Measurements from ENCODE around the gene RPRD1A.
"Not testable (repeated sequence)": the region's sequence is repeated elsewhere in the genome, so short reads cannot be mapped to it uniquely, and the experiment has no call there.

The RPRD1A gene

DNA sequence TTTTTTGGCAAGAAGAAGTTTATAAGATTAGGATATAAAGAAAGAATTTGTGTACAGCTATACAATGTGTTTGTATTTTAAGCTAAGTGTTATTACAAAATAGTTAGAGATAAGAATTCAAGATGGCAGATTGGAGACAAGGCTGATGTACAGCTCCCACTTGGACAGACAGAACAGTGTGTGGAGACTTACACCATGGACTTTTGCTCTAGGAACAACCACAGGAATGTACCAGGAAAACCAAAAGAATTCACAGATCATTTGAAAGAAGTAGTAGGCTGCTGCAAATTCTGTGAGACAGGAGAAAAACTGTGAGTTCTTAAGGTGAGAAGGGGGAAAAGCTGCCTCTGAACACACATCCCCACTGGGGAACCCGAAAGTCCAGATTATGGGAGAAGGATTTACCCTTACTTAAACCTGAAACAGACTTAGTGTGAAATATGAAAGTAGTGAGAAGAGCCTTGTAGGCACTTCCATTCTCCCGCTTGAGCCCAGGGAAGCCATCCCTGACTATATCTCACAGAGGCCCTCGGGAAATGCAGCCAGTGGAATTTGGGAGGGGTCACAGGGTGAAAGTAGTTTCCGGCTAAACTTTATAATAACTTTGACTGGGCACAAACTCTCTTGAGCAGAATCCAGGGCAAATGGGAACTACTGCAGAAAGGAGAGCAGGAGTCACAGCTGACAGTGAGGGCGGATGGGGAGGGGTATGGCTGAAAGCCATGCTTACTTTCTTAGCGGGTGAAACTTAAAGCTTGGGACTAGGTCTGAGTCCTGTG, 11.6 kb upstream of the RPRD1A start:
- Histone ChIP-seq H3K4me3 (ENCODE audit: low read depth, low read length) (no peak overlapping the region), H3K79me2 (ENCODE audit: control insufficient read depth, insufficient read depth, low read length, unreplicated experiment) (no peaks in the 10 kb centered on the region), H3K27ac (ENCODE audit: low read depth, low read length) (no peak overlapping the region), H3K4me1 (ENCODE audit: control insufficient read depth, insufficient read depth, low read length, unreplicated experiment) (no peaks in the 10 kb centered on the region), H3K36me3 (ENCODE audit: insufficient read depth, low read length) (no peaks in the 10 kb centered on the region), H2AFZ (ENCODE audit: low read length, unreplicated experiment) (no peak overlapping the region), H3K27me3 (ENCODE audit: insufficient read depth, low read length) (peaks cover 5% of the 10 kb centered on the region; the same call in 1 of the 2 replicates)

DNA sequence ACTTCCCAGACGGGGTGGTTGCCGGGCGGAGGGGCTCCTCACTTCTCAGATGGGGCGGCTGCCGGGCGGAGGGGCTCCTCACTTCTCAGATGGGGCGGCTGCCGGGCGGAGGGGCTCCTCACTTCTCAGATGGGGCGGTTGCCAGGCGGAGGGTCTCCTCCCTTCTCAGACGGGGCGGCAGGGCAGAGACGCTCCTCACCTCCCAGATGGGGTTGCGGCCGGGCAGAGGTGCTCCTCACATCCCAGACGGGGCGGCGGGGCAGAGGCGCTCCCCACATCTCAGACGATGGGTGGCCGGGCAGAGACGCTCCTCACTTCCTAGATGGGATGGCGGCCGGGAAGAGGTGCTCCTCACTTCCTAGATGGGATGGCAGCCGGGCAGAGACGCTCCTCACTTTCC, 10.4 kb upstream of the RPRD1A start:
- not testable (repeated sequence) for H3K4me1 ChIP-seq (ENCODE audit: control insufficient read depth, insufficient read depth, low read length, unreplicated experiment); H3K36me3 ChIP-seq (ENCODE audit: insufficient read depth, low read length); H3K4me3 ChIP-seq (ENCODE audit: low read depth, low read length); H2AFZ ChIP-seq (ENCODE audit: low read length, unreplicated experiment); H3K27me3 ChIP-seq (ENCODE audit: insufficient read depth, low read length); H3K27ac ChIP-seq (ENCODE audit: low read depth, low read length); H3K79me2 ChIP-seq (ENCODE audit: control insufficient read depth, insufficient read depth, low read length, unreplicated experiment)

DNA sequence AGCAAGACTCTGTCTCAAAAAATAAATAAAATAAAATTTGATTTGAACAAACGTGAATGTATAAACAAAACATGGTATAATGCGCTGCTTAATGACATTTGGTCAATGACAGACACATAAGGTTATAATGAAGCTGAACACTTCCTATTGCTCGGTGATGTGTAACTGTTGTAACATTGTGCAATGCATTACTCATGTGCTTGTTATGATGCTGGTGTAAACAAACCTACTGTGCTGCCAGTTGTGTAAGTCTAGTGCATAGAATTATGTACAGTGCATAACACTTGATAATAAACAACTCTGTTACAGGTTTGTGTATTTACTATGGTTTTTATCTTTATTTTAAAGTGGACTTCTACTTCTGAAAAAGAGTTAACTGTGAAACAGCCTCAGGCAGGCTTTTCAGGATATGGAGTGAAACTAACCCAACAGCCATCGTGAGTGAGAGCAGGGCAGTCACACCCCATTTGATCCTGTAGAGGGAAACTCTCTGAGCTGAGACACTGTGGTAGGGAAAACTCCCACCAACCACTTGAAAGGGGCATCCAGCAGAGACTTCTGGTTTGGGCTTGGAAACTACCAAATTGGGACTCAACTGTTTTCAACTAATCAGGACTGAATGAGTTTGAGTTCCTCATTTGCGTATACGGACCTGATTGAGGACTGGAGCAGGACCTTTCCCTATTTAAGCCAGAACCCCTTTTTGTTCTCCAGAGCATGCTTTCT, 8.7 kb upstream of the RPRD1A start:
- Histone ChIP-seq H3K36me3 (ENCODE audit: insufficient read depth, low read length) (no peaks in the 10 kb centered on the region), H3K79me2 (ENCODE audit: control insufficient read depth, insufficient read depth, low read length, unreplicated experiment) (no peaks in the 10 kb centered on the region), H3K27me3 (ENCODE audit: insufficient read depth, low read length) (peaks cover 5% of the 10 kb centered on the region; the same call in 1 of the 2 replicates), H2AFZ (ENCODE audit: low read length, unreplicated experiment) (no peak overlapping the region), H3K4me3 (ENCODE audit: low read depth, low read length) (no peak overlapping the region), H3K4me1 (ENCODE audit: control insufficient read depth, insufficient read depth, low read length, unreplicated experiment) (no peaks in the 10 kb centered on the region), H3K27ac (ENCODE audit: low read depth, low read length) (no peak overlapping the region)

DNA sequence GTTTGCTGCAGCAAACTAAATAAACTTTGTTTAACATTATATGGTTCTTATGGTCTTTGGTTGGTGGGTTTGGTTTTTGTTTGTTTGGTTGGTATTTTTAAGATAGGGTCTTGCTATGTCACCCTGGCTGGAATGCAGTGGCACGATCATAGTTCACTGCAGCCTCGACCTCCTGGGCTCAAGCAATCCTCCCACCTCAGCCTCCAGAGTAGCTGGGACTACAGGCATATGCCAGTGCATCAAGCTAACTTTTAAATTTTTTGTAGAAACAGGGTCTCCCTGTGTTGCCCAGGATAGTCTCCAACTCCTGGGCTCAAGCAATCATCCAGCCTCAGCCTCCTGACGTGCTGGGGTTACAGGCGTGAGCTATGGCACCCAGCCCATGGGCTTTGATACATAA, 7.1 kb upstream of the RPRD1A start:
- Histone ChIP-seq H3K4me1 (ENCODE audit: control insufficient read depth, insufficient read depth, low read length, unreplicated experiment) (no peaks in the 10 kb centered on the region), H3K27ac (ENCODE audit: low read depth, low read length) (no peak overlapping the region), H3K36me3 (ENCODE audit: insufficient read depth, low read length) (no peaks in the 10 kb centered on the region), H3K4me3 (ENCODE audit: low read depth, low read length) (no peak overlapping the region), H3K27me3 (ENCODE audit: insufficient read depth, low read length) (no peaks in the 10 kb centered on the region), H2AFZ (ENCODE audit: low read length, unreplicated experiment) (no peak overlapping the region), H3K79me2 (ENCODE audit: control insufficient read depth, insufficient read depth, low read length, unreplicated experiment) (no peaks in the 10 kb centered on the region)

DNA sequence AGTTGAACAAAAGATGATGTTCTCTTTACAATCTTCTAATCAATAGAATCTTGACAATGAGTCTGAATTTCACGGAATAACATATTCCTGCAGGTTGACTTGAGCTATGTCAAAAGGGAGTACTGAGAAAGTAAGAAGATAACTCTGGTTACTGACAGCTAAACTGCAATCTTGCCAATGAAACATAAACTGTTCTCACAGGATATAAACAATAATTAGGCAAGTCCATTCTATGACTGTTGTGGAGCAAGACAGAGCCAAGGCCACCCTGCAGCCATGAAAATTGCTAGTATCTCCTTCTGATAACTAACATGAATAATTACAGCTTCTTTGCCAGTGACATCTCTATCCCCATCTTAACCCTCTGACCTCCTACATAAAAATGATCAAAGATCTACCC, 6.3 kb upstream of the RPRD1A start:
- Histone ChIP-seq H3K27me3 (ENCODE audit: insufficient read depth, low read length) (no peaks in the 10 kb centered on the region), H3K4me1 (ENCODE audit: control insufficient read depth, insufficient read depth, low read length, unreplicated experiment) (no peaks in the 10 kb centered on the region), H3K27ac (ENCODE audit: low read depth, low read length) (no peak overlapping the region), H3K36me3 (ENCODE audit: insufficient read depth, low read length) (no peaks in the 10 kb centered on the region), H2AFZ (ENCODE audit: low read length, unreplicated experiment) (no peak overlapping the region), H3K79me2 (ENCODE audit: control insufficient read depth, insufficient read depth, low read length, unreplicated experiment) (no peaks in the 10 kb centered on the region), H3K4me3 (ENCODE audit: low read depth, low read length) (no peak overlapping the region)

DNA sequence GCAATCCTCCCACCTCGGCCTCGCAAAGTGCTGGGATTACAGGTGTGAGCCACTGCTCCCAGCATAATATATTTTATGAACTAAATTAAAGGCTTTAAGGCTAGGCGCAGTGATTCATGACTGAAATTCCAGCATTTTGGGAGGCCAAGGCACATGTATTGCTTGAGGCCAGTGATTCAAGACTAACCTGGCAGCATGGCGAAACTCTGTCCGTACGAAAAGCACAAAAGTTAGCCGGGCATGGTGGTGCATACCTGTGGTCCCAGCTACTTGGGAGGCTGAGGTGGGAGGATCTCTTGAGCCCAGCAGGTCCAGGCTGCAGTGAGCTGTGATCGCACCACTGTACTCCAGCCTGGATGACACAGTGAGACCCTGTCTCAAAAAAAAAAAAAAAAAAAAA, 5.0 kb upstream of the RPRD1A start:
- not testable (repeated sequence) for H3K36me3 ChIP-seq (ENCODE audit: insufficient read depth, low read length); H2AFZ ChIP-seq (ENCODE audit: low read length, unreplicated experiment)

DNA sequence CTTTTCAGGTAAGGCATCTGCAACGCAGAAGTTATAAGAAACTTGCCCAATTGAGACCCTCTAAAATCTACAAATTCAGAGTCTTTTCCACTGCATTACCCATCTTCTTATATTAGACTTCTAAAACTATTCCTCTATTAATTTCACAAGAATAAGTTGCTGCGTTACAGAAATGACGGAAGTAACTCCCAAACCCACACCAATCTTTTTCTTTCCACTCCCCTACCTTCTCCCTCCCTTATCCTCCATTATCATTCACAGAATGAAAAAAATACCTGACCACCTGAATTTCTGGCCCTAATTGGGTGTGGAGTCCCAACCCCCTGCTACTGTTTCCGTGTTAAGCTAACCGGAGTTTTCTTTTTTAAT, 689 bp downstream of the RPRD1A start:
- H3K27ac ChIP-seq (ENCODE audit: low read depth, low read length): peak overlapping the region; percentile 88
- no peaks in the 10 kb centered on the region for H3K27me3 ChIP-seq (ENCODE audit: insufficient read depth, low read length)

More for the DNA sequence above, 5.0 kb upstream of the RPRD1A start:
- not testable (repeated sequence) for H3K4me3 ChIP-seq (ENCODE audit: low read depth, low read length); H3K27ac ChIP-seq (ENCODE audit: low read depth, low read length); H3K27me3 ChIP-seq (ENCODE audit: insufficient read depth, low read length); H3K4me1 ChIP-seq (ENCODE audit: control insufficient read depth, insufficient read depth, low read length, unreplicated experiment); H3K79me2 ChIP-seq (ENCODE audit: control insufficient read depth, insufficient read depth, low read length, unreplicated experiment)

DNA sequence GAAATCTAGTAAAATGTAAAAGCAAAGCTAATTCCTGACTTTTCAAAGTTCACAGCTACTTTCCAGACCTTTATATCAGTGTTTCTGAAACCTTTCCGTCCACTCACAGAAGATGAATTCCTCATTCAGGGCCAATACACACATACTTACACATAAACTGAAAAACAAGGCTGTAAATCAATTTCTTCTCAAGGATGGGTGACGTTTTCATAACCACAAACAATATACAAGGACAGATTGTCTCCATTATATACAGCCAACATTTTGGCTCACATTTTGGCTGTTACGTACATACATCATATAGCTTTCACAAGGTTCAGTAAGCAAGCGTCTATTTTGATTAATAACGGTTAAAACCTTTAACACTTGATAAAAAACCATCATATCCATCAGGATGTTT, 1.4 kb downstream of the RPRD1A start:
- Histone ChIP-seq H3K79me2 (ENCODE audit: control insufficient read depth, insufficient read depth, low read length, unreplicated experiment) (peaks cover 60% of the 10 kb centered on the region), H3K4me1 (ENCODE audit: control insufficient read depth, insufficient read depth, low read length, unreplicated experiment) (peaks cover 8% of the 10 kb centered on the region), H3K36me3 (ENCODE audit: insufficient read depth, low read length) (no peaks in the 10 kb centered on the region), H2AFZ (ENCODE audit: low read length, unreplicated experiment) (no peak overlapping the region), H3K4me3 (ENCODE audit: low read depth, low read length) (peak overlapping the region; percentile 82), H3K27me3 (ENCODE audit: insufficient read depth, low read length) (no peaks in the 10 kb centered on the region), H3K27ac (ENCODE audit: low read depth, low read length) (peak overlapping the region; percentile 88)

More for the DNA sequence above, 689 bp downstream of the RPRD1A start:
- Histone ChIP-seq H3K36me3 (ENCODE audit: insufficient read depth, low read length) (no peaks in the 10 kb centered on the region), H3K79me2 (ENCODE audit: control insufficient read depth, insufficient read depth, low read length, unreplicated experiment) (peaks cover 54% of the 10 kb centered on the region), H3K4me1 (ENCODE audit: control insufficient read depth, insufficient read depth, low read length, unreplicated experiment) (peaks cover 8% of the 10 kb centered on the region), H3K4me3 (ENCODE audit: low read depth, low read length) (peak overlapping the region; percentile 82), H2AFZ (ENCODE audit: low read length, unreplicated experiment) (peak overlapping the region; percentile 71)

DNA sequence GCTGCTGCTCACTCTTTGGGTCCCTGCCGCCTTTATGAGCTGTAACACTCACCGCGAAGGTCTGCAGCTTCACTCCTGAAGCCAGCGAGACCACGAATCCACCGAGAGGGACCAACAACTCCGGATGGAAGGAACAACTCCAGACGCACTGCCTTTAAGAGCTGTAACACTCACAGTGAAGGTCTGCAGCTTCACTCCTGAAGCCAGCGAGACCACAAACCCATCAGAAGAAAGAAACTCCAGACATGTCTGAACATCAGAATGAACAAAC, 2.6 kb downstream of the RPRD1A start:
- H2AFZ ChIP-seq (ENCODE audit: low read length, unreplicated experiment); H3K4me1 ChIP-seq (ENCODE audit: control insufficient read depth, insufficient read depth, low read length, unreplicated experiment); H3K4me3 ChIP-seq (ENCODE audit: low read depth, low read length); H3K27me3 ChIP-seq (ENCODE audit: insufficient read depth, low read length); H3K36me3 ChIP-seq (ENCODE audit: insufficient read depth, low read length); H3K27ac ChIP-seq (ENCODE audit: low read depth, low read length): not testable (repeated sequence)
- H3K79me2 ChIP-seq (ENCODE audit: control insufficient read depth, insufficient read depth, low read length, unreplicated experiment): peaks cover 72% of the 10 kb centered on the region

DNA sequence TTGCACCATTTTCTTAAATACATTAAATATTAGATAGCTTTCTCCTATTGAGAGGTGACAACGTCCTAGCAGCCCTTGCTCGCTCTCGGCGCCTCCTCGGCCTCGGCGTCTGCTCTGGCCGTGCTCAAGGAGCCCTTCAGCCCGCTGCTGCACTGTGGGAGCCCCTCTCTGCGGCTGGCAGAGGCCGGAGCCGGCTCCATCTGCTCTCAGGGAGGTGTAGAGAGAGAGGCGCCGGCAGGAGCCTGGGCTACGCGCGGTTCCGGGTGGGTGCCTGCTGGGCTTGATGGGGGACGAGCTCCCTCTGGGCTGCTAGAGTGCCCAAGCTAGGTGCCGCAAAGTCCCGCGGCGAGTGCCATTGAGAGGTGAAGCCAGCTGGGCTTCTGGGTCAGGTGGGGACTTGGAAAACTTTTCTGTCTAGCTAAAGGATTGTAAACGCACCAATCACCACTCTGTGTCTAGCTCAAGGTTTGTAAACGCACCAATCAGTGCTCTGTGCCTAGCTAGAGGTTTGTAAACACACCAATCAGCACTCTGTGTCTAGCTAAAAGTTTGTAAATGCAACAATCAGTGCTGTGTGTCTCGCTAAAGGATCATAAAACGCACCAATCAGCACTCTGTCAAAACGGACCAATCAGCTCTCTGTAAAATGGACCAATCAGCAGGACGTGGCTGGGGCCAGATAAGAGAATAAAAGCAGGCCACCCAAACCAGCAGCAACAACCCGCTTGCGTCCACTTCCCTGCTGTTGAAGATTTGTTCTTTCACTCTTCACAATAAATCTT, 3.1 kb downstream of the RPRD1A start:
- no peak overlapping the region for H3K4me3 ChIP-seq (ENCODE audit: low read depth, low read length)
- peaks cover 76% of the 10 kb centered on the region for H3K79me2 ChIP-seq (ENCODE audit: control insufficient read depth, insufficient read depth, low read length, unreplicated experiment)
- H3K27me3 ChIP-seq (ENCODE audit: insufficient read depth, low read length): no peaks in the 10 kb centered on the region
- H2AFZ ChIP-seq (ENCODE audit: low read length, unreplicated experiment): no peak overlapping the region
- H3K36me3 ChIP-seq (ENCODE audit: insufficient read depth, low read length): no peaks in the 10 kb centered on the region
- no peak overlapping the region for H3K27ac ChIP-seq (ENCODE audit: low read depth, low read length)
- peaks cover 8% of the 10 kb centered on the region for H3K4me1 ChIP-seq (ENCODE audit: control insufficient read depth, insufficient read depth, low read length, unreplicated experiment)
